Mucosa of stomach (tissue), 1 donor: Measurements from ENCODE around the gene PDZD11.
"Not testable (repeated sequence)": the region's sequence is repeated elsewhere in the genome, so short reads cannot be mapped to it uniquely, and the experiment has no call there.

ENCODE experiments used
- H3K27me3 ChIP-seq: one replicate; pipeline ENCODE4 v1.7.0; 2013; ENCODE audit warnings: mild to moderate bottlenecking, low read length; ENCODE audit not compliant: control insufficient read depth, insufficient read depth
- H3K36me3 ChIP-seq: one replicate; pipeline ENCODE4 v1.7.0; 2013; ENCODE audit warnings: low read length; ENCODE audit not compliant: control insufficient read depth, insufficient read depth
- H3K4me1 ChIP-seq: one replicate; pipeline ENCODE4 v1.7.0; 2013; ENCODE audit warnings: mild to moderate bottlenecking, low read length; ENCODE audit not compliant: control insufficient read depth, insufficient read depth
- H3K4me3 ChIP-seq: one replicate; pipeline ENCODE4 v1.7.0; 2013; ENCODE audit warnings: low read length
- H3K9ac ChIP-seq: one replicate; pipeline ENCODE4 v1.7.0; 2013; ENCODE audit warnings: mild to moderate bottlenecking, low read length, moderate library complexity
- H3K9me3 ChIP-seq: one replicate; pipeline ENCODE4 v1.7.0; 2013; ENCODE audit warnings: mild to moderate bottlenecking, low read length, moderate library complexity; ENCODE audit not compliant: control insufficient read depth
- donor health status: Pancreatic carcinoma.

The PDZD11 gene

DNA sequence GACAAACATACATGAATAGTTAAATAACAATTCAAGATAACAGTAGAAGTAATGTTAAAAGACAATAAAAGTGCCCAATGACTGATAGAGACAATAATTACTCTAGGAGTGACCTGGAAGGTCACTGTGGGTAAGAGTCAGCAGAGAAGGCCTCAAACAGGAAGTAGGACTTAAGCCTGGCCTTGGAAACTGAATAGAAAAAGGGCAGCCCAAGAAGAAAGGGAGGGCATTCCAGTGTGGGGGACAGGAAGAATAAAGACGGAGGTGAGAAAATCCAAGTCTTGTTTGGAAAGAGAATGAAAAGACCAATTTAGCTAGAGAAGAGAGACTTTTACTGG is 35.7 kb downstream of the PDZD11 start:
- Histone ChIP-seq H3K4me3 (no peak overlapping the region), H3K9ac (no peak overlapping the region), H3K36me3 (no peaks in the 10 kb centered on the region), H3K4me1 (no peaks in the 10 kb centered on the region), H3K27me3 (no peaks in the 10 kb centered on the region), H3K9me3 (no peaks in the 10 kb centered on the region)

DNA sequence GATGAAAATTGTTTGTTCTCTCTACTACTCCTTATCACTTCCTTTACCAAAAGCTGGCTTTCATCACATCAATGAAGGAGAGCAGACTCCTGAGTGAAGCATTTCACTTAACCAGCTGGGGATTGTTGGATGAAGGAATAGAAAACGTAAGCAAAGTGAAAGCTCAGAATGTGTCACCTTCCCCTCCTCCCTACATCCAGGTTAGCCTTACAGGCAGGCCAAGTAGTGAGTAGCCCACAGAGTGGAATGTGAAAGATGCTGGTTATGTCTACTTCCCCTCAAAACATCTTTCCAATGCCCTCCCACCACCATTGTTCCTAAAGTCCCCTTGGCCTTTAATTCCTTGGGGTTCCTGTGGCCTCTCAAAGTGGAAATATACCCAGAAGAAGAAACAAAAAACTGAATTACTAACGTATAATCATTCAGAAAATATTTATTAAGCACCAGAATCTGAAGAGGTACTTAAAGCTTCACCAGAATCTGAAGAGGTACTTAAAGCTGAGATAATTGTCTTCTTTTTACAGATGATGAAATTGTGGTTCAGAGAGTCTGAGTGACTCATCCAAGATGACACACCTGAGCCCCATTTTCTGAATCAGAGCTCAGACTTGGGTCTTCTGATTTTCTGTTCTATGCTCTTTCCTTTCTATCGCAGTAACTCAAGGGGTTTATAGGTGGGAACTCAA is 36.2 kb downstream of the PDZD11 start:
- no peaks in the 10 kb centered on the region for H3K36me3 ChIP-seq
- no peaks in the 10 kb centered on the region for H3K4me1 ChIP-seq
- H3K9ac ChIP-seq, result no peak overlapping the region
- H3K4me3 ChIP-seq, result no peak overlapping the region
- H3K27me3 ChIP-seq, result no peaks in the 10 kb centered on the region
- no peaks in the 10 kb centered on the region for H3K9me3 ChIP-seq

DNA sequence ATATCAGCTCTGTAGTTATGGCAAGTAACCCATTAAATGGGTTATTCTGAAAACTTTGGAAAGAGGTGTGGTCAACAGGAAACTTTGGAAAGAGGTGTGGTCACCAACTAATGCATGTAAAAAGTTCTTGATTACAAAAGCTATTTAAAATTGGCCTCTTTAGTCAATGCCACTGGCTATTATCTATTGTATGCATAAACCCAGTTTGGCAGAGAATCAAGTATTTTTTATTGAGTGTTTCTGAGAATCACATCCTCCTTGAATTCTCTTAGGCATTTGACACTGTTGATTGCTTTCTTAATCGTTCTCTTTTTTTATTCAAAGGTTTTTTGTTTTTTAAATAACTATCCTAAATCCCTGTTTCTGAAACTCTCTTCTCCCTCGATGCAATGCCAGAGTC is 37.2 kb downstream of the PDZD11 start:
- Histone ChIP-seq H3K9ac (no peak overlapping the region), H3K4me3 (no peak overlapping the region), H3K36me3 (no peaks in the 10 kb centered on the region), H3K4me1 (no peaks in the 10 kb centered on the region), H3K27me3 (no peaks in the 10 kb centered on the region), H3K9me3 (no peaks in the 10 kb centered on the region)

DNA sequence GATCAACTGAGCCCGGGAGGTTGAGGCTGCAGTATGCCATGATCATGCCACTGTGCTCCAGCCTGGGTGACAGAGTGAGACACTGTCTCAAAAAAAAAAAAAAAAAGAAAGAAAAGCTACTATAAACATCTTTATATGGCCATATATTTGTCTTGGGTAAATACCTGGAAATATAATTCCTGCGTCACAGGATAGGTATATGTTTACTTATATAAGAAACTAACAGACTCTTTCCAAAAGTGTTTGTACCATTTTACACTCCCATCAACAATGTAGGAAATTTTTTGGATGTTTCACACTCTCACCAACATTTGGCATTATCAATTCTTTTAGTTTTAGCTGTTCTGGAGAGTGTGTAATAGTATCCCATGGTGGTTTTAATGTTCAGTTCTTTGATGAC is 42.5 kb downstream of the PDZD11 start:
- Histone ChIP-seq H3K4me3 (no peak overlapping the region), H3K9ac (no peak overlapping the region), H3K36me3 (no peaks in the 10 kb centered on the region)

DNA sequence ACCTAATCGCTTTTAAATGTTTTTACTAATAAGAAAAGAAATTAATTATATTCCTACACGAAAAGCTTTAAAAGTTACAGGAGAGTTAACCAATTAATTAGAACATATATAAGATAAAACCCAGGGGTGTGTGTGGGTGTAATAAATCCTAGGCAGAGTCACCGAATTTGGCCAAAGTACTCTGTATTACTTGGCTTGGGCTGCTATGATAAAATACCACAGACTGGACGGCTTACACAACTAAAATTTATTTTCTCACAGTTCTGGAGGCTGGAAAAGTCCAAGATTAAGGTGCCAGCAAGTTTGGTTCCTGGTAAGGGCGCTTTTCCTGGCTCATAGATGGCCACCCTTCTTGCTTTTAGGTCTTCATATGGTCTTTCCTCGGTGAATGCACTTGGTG is 44.8 kb downstream of the PDZD11 start:
- Histone ChIP-seq H3K9me3 (no peaks in the 10 kb centered on the region), H3K27me3 (no peaks in the 10 kb centered on the region), H3K4me1 (no peaks in the 10 kb centered on the region), H3K36me3 (no peaks in the 10 kb centered on the region), H3K9ac (no peak overlapping the region), H3K4me3 (no peak overlapping the region)

More for the DNA sequence above, 42.5 kb downstream of the PDZD11 start:
- H3K4me1 ChIP-seq, result no peaks in the 10 kb centered on the region
- H3K9me3 ChIP-seq, result no peaks in the 10 kb centered on the region
- H3K27me3 ChIP-seq, result no peaks in the 10 kb centered on the region

DNA sequence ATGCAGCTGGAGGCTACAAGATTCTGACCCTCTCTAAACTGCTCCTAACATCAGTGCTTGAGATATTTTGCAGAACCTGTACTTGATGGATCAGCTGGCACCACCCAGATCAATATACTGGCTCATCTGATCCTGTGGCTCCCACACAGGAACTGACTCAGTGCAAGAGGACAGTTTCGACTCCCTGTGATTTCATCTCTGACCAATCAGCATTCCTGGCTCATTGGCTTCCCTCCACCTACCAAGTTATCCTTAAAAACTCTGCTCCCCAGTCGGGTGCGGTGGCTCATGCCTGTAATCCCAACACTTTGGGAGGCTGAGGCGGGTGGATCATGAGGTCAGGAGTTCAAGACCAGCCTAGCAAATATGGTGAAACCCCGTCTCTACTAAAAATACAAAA is 46.1 kb downstream of the PDZD11 start:
- H3K4me1 ChIP-seq, H3K27me3 ChIP-seq, H3K4me3 ChIP-seq, H3K9ac ChIP-seq, H3K9me3 ChIP-seq, H3K36me3 ChIP-seq: not testable (repeated sequence)

DNA sequence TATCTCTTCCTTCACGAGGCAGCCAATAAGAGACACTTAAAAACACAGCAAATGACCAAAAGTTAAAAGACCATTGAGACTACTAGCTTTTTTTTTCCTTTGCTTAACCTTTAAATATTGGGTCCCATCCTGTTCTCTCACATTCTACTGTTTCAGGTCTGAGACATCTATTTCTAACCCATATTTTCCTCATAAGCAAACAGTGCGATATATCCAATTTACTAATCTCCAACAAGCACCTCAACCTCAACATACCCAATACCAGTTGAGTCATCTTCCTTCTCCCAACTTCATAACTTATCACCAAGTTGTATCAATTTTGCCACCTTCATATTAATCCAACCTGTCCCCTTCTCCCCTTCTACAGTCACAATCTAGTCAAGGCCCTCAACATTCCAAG is 48.2 kb downstream of the PDZD11 start:
- Histone ChIP-seq H3K4me1 (no peaks in the 10 kb centered on the region), H3K27me3 (no peaks in the 10 kb centered on the region), H3K4me3 (no peak overlapping the region), H3K36me3 (no peaks in the 10 kb centered on the region), H3K9me3 (no peaks in the 10 kb centered on the region), H3K9ac (no peak overlapping the region)

DNA sequence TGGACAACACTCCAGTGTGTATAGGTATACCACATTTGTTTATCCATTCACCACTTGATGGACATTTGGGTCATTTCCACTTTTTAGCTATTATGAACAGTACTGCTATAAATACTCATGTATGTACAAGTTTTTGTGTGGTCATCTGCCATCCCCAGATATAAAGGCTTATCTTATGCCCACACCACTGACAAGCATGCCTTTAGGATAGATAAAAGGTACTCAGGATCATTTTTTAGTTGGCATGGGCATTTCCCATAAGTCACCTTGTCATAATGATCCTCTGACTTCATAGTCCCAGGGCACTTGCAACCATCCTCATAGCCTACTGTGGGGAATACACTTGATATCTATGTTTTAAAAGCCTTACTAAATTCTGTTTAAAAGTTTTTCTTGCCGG is 49.0 kb downstream of the PDZD11 start:
- Histone ChIP-seq H3K9ac (no peak overlapping the region), H3K4me3 (no peak overlapping the region), H3K9me3 (no peaks in the 10 kb centered on the region), H3K27me3 (no peaks in the 10 kb centered on the region), H3K4me1 (no peaks in the 10 kb centered on the region), H3K36me3 (no peaks in the 10 kb centered on the region)
